Vagina (tissue), 2 donors: ENCODE measurements around the gene ABTB2. TPM values are rescaled to one million over a fixed set of nuclear protein-coding genes. Genes with fewer than 3 reads are reported as not detected.

Experiments used
- DNase-seq, 2 donors: peaks; one replicate each; pipeline ENCODE4 v3.0.0-alpha.2; 2017; ENCODE audit errors: extremely low spot score in 2 of 2
- H3K27ac ChIP-seq: fragments of 200-600 bp; sonication (generic); one replicate; pipeline ENCODE4 v1.5.1; 2019
- H3K27me3 ChIP-seq: fragments of 200-600 bp; sonication (generic); one replicate; pipeline ENCODE4 v1.5.1; 2019
- H3K36me3 ChIP-seq, 2 donors: fragments of 200-600 bp; sonication (generic); one replicate each; pipeline ENCODE4 v1.5.1; 2017 to 2019
- H3K4me1 ChIP-seq: fragments of 200-600 bp; sonication (generic); one replicate; pipeline ENCODE4 v1.5.1; 2019
- H3K4me3 ChIP-seq, 2 donors: fragments of 200-600 bp; sonication (generic); 1 replicate in 1 of 2; 2 replicates in 1 of 2; pipeline ENCODE4 v1.5.1; 2016 to 2019
- H3K9me3 ChIP-seq: fragments of 200-600 bp; sonication (generic); one replicate; pipeline ENCODE4 v1.5.1; 2019
- POLR2A ChIP-seq, 2 donors: fragments of 450-650 bp; IDR thresholded peaks; one replicate each; pipeline ENCODE4 v1.6.1; 2017; ENCODE audit warnings: antibody characterized with exemption in 2 of 2, mild to moderate bottlenecking in 2 of 2, moderate library complexity in 2 of 2
- POLR2AphosphoS5 ChIP-seq, 2 donors: sonication (generic); formaldehyde crosslinking; IDR thresholded peaks; one replicate each; pipeline ENCODE4 v1.9.0; 2017; ENCODE audit warnings: antibody characterized with exemption in 2 of 2, mild to moderate bottlenecking in 2 of 2, low read depth in 1 of 2; ENCODE audit not compliant: insufficient read depth in 1 of 2
- intact Hi-C: fragments of 100-400 bp; cut with DNase I; formaldehyde crosslinking; loops from one replicate; pipeline ENCODE4 v1.15.1; 2023
- total RNA-seq: library from RNA; depleted of rRNA; stranded (reverse); fragments of >200 nt; gene quantifications from one replicate; pipeline ENCODE4 v1.2.3, GENCODE V29; 2016
- TF ChIP-seq, protein P1 (sequence below), 3 experiments: fragments of 450-650 bp in 2 of 3; fragments of 200-600 bp in 1 of 3; sonication (generic) in 1 of 3; IDR thresholded peaks; one replicate each; pipeline ENCODE4 v1.5.1; 2017 to 2019; ENCODE audit warnings: antibody characterized with exemption in 3 of 3, mild to moderate bottlenecking in 2 of 3, moderate library complexity in 2 of 3

Gene ABTB2
- total RNA-seq, 1 donor from 2014 or later: 10.8 TPM

DNA sequence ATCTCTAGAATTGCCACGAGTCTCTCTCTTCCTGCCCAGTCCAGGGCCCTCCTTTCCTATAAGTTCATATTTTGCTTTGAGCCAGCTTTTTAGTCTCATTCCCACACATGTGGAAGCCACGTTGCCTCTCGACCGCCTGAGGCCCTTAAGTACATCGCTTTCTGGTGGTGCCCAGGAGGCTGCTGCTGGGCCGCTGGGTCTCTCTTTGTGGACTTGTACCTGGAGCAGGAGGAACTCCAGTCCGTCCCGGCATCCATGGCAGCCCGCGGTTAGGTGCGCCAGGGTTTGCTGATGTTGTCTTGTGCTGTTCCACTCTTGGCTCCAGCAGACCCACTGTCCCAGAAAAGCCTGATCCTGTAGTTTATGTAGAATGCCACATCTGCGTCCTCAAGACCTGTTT lies 211.4 kb downstream of the ABTB2 start:
- intact Hi-C loops: no loop called here
- no peak overlapping the region for H3K4me3 ChIP-seq
- no peak for DNase-seq
- H3K9me3 ChIP-seq: no peaks in the 10 kb centered on the region
- TF ChIP-seq POLR2A (IDR thresholded peaks at IDR 0.05): no peak
- TF ChIP-seq, protein P1, sequence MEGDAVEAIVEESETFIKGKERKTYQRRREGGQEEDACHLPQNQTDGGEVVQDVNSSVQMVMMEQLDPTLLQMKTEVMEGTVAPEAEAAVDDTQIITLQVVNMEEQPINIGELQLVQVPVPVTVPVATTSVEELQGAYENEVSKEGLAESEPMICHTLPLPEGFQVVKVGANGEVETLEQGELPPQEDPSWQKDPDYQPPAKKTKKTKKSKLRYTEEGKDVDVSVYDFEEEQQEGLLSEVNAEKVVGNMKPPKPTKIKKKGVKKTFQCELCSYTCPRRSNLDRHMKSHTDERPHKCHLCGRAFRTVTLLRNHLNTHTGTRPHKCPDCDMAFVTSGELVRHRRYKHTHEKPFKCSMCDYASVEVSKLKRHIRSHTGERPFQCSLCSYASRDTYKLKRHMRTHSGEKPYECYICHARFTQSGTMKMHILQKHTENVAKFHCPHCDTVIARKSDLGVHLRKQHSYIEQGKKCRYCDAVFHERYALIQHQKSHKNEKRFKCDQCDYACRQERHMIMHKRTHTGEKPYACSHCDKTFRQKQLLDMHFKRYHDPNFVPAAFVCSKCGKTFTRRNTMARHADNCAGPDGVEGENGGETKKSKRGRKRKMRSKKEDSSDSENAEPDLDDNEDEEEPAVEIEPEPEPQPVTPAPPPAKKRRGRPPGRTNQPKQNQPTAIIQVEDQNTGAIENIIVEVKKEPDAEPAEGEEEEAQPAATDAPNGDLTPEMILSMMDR (IDR thresholded peaks at IDR 0.05): no peak
- TF ChIP-seq POLR2AphosphoS5 (IDR thresholded peaks at IDR 0.05; ENCODE audit: insufficient read depth in 1 of 2, low read depth in 1 of 2): no peak
- H3K27me3 ChIP-seq: no peaks in the 10 kb centered on the region
- no peaks in the 10 kb centered on the region for H3K4me1 ChIP-seq
- peaks cover 3 to 68% of the 10 kb centered on the region in 2 donors for H3K36me3 ChIP-seq
- H3K27ac ChIP-seq: no peak overlapping the region

DNA sequence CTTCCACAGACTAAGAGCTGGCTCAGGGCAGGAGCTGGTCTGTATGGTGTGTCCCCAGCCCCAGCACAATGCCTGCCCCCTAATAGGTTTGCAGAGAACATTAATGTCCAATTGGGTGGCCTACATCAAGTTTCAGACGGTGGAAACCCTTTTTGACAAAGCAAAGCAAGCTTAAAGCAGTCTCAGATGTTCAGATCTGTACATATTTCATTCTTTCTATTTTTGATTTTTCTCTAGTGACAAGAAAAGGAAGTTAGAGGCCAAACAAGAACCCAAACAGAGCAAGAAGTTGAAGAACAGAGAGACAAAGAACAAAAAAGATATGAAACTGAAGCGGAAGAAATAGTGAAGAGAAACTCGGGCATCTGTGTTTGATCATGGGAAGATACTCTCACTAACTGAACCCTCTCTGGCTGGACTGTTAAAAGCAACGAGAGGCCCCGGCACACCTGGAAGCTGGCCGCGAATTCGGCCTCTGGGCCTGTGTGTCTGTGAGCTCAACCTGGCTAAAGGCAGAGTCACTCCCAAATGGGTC lies 211.9 kb downstream of the ABTB2 start:
- H3K9me3 ChIP-seq: no peaks in the 10 kb centered on the region
- H3K27ac ChIP-seq: no peak overlapping the region
- no peak overlapping the region for H3K4me3 ChIP-seq
- intact Hi-C loops: no loop called here
- DNase-seq: no peak
- H3K27me3 ChIP-seq: no peaks in the 10 kb centered on the region
- H3K36me3 ChIP-seq: peaks cover 3 to 72% of the 10 kb centered on the region in 2 donors
- no peaks in the 10 kb centered on the region for H3K4me1 ChIP-seq
- TF ChIP-seq, protein P1 (IDR thresholded peaks at IDR 0.05): no peak
- TF ChIP-seq POLR2A (IDR thresholded peaks at IDR 0.05) (no peak), POLR2AphosphoS5 (IDR thresholded peaks at IDR 0.05; ENCODE audit: insufficient read depth in 1 of 2, low read depth in 1 of 2) (no peak)

DNA sequence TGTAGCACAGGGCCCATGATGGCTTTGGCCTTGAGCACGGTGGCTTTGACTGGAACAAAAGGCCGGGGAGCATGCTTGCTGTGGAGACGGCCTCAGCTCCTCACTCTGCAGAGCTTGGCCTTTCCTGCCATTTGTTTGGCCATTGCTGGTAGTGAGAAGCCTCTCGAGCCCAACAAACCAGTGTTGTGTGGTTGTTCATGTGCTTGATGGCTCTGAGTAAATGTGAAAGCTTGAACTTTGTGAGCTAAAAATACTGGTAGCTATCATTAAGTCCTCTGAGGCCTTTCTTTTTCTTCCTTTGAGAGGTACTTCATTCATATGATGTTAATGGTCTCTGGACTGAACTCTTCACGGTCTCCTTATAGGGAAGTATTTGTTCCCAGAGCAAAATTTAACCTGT lies 212.7 kb downstream of the ABTB2 start:
- DNase-seq: no peak
- TF ChIP-seq, protein P1 (IDR thresholded peaks at IDR 0.05): no peak
- no peak for TF ChIP-seq POLR2A (IDR thresholded peaks at IDR 0.05)
- no peak for TF ChIP-seq POLR2AphosphoS5 (IDR thresholded peaks at IDR 0.05; ENCODE audit: insufficient read depth in 1 of 2, low read depth in 1 of 2)
- peaks cover 3 to 80% of the 10 kb centered on the region in 2 donors for H3K36me3 ChIP-seq
- H3K4me3 ChIP-seq: no peak overlapping the region
- H3K27ac ChIP-seq: no peak overlapping the region
- H3K4me1 ChIP-seq: no peaks in the 10 kb centered on the region
- H3K9me3 ChIP-seq: no peaks in the 10 kb centered on the region
- intact Hi-C loops: no loop called here
- H3K27me3 ChIP-seq: no peaks in the 10 kb centered on the region

DNA sequence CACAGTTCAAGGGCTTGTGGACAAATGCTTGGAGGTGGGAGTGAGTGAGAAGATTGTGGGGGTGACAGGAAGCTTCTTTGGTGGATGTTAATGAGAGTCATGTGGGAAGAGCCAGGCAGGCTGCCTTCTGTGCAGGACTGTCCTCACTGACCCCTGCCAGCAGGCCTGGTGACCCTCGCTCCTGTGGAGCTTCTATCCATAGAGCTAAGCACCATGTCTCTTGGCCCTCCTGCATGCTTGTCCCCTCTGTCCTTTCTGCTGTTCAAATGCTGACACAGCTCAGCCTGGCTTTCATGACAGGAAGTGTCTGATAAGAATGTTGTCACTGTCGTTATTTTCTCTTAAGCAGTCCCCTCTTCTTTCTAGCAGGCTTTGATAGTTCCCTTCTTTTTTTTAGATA lies 214.8 kb downstream of the ABTB2 start:
- TF ChIP-seq, protein P1 (IDR thresholded peaks at IDR 0.05): no peak
- TF ChIP-seq POLR2A (IDR thresholded peaks at IDR 0.05) (no peak), POLR2AphosphoS5 (IDR thresholded peaks at IDR 0.05; ENCODE audit: insufficient read depth in 1 of 2, low read depth in 1 of 2) (no peak)
- H3K36me3 ChIP-seq: peaks cover 3 to 98% of the 10 kb centered on the region in 2 donors
- H3K27me3 ChIP-seq: no peaks in the 10 kb centered on the region
- no peaks in the 10 kb centered on the region for H3K9me3 ChIP-seq
- DNase-seq: no peak
- no peak overlapping the region for H3K4me3 ChIP-seq
- no peak overlapping the region for H3K27ac ChIP-seq
- H3K4me1 ChIP-seq: no peaks in the 10 kb centered on the region
- intact Hi-C loops: no loop called here

DNA sequence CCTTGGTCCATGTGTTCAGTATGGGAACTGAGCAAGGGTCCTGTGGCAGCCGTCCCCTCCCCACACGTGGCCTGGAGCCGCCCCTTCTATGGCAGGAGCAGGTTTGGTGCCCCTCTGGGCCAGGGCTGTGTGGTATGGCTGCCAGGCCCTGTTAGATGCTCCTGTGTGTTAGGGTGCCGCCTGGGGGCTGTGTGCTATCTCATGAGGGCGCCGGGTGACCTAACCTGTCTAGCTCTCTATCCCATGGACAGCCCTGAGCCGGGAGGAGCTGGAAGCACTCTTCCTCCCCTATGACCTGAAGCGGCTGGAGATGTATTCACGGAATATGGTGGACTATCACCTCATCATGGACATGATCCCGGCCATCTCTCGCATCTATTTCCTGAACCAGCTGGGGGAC lies 217.7 kb downstream of the ABTB2 start:
- Histone ChIP-seq H3K4me3 (no peak overlapping the region), H3K27ac (no peak overlapping the region), H3K9me3 (no peaks in the 10 kb centered on the region), H3K4me1 (no peaks in the 10 kb centered on the region), H3K36me3 (peaks cover 2 to 95% of the 10 kb centered on the region in 2 donors), H3K27me3 (no peaks in the 10 kb centered on the region)
- intact Hi-C loops: no loop called here
- DNase-seq: no peak
- TF ChIP-seq POLR2A (IDR thresholded peaks at IDR 0.05) (no peak), POLR2AphosphoS5 (IDR thresholded peaks at IDR 0.05; ENCODE audit: insufficient read depth in 1 of 2, low read depth in 1 of 2) (no peak)
- TF ChIP-seq, protein P1 (IDR thresholded peaks at IDR 0.05): no peak
